Measurements from ENCODE around the gene CES3.
A peak's percentile ranks its signal among the peaks of the same experiment; 100 is the strongest.
"Not testable (repeated sequence)": the region's sequence is repeated elsewhere in the genome, so short reads cannot be mapped to it uniquely, and the experiment has no call there.

Gene CES3

DNA sequence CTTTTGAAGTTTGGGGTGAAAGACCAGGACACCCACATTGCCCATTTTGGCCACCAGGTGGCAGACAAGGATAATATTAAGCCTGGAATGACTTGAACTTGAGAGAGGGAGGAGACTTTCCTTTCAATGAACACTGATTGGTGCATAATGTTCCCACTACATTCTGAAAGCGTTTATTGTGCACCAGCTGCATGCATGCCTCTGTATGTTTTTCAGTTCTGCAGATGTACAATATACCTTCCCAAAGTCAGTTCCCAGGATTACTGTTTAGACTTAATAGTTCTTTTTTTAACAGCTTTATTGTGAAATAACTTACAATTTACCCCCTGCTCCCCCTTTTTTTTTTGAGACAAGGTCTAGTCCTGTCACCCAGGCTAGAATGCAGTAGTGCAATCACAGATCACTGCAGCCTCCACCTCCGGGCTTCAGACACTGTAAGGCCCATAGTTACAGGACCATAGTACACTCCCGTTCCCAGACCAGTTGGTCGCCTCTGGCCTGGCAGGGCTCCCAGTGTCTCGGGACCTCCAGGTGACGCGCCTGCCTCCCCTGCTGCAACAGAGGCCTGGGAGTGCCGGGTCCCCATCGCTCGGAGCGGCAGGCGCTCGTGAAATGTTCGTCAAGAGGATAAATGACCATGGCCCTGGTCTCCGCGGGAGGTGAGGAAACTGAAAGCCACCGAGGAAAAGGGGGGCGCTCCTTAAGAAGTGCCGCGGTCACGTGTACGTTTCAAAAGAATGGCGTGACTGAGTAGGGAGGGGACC, 13.6 kb upstream of the CES3 start:
- DNase-seq = peak; percentile 92

DNA sequence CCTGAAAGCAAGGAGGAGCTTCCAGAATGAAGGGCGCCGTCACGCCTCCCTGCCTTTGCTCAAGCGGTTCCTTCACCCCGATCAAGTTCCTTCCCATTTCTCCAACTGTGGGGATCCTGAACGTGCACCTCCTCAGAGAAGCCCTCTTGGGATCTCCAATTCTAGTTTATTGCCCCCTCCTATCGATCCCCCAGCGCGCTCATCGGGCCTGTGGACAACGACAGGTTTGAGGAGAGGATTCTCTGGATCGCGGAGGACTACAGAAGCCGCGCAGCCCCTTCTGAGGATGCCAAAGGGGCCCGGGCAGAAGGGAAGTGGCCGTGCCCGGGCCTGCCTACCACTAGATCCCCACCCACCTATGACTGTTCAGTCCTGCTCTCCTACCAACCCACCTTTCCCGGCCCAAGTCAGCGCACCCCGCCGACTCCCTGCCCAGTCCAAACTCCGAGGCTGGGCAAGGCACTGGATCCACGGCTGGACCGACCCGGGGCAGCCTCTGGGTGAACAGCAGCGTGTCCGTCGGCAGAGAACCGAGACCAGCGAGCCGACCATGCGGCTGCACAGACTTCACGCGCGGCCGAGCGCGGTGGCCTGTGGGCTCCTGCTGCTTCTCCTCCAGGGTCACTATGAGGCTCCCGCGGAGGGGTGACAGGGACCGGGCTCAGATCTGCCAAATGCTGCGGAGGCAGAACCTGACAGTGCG, 12.8 kb upstream of the CES3 start:
- no peak for DNase-seq

DNA sequence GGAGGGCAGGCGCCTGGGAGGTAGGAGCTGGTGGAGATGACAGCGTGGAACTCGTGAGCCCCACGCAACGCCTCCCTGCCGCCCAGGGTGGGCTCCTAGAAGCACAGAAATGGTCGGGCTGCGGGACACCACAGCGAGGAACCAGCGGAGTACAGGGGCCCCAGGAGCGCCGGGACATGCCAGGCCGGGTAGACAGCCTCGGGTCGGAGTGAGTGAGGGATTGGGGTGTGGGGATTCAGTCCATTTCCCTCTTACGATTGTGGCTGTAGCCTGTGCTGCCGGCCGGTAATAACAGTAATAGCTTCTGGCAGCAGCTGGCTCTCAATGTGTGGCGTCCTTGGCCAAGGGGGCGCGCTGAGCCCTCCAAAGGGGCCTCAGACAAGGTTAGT, 12.2 kb upstream of the CES3 start:
- DNase-seq = no peak

DNA sequence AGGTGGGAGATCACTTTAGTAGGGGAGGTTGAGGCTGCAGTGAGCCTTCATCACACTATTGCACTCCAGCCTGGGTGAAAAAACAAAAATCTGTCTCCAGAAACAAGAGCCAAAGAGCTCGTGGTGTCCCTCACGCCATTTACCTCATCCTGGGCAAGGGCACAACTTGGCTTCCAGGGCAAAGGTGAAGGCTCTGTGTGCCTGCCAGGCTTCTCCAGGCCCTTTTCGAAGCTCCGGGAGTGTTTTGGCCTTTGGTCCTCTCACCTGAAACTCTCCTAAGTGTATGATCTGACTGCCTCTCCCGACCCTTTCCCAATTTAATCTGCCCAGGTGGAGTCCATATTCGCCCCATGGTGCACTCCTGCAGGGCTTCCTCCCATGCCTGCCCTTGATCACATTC, 11.6 kb upstream of the CES3 start:
- DNase-seq = no peak

DNA sequence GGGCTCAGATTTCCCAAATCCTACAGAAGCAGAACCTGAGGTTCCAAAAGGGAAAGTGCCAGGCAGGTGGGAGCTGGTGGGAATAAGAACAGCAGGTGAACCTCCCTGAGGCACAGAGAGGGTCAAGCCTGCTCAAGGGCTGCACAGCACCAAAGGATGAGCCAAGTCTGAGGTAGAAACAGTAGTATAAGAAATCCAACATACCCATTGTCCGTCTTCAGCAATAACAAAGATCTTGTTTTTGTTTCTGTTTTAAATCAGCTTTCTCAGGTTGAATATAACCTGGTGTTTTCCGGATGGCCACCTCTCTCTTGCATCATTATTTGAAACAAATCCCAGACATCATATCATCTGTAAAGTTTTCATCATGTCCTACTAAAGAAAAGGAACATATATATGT, 10.6 kb upstream of the CES3 start:
- no peak for DNase-seq

DNA sequence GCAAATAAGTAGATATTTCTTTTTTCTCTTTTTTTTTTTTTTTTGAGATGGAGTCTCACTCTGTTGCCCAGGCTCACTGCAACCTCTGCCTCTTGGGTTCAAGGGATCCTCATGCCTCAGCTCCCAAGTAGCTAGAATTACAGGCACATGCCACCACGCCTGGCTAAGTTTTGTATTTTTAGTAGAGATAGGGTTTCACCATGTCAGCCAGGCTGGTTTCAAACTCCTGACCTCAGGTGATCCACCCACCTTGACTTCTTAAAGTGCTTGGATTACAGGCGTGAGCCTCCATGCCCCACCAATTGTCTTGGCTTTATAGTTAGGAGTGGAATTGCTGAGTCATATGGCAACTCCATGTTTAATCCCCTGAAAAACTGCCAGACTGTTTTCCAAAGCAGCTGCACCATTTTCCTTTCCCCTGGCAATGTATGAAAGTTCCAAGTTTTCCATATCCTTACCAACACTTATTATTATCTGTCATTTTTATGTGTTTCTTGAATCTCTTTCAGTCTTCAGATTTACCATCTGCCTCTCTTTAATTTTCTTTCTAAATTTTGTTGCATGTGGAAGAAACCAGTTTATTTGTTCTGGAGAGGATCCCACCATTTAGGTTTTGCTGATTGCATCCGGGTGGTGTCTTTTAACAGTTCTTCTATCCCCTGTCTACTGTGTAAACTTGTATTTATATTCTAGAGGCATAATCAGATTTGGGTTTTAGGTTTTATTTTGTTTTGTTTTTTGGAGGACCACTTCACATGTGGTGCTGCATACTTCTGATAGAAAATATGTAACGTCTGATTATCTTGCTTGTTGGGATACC, 9.9 kb upstream of the CES3 start:
- DNase-seq = no peak

DNA sequence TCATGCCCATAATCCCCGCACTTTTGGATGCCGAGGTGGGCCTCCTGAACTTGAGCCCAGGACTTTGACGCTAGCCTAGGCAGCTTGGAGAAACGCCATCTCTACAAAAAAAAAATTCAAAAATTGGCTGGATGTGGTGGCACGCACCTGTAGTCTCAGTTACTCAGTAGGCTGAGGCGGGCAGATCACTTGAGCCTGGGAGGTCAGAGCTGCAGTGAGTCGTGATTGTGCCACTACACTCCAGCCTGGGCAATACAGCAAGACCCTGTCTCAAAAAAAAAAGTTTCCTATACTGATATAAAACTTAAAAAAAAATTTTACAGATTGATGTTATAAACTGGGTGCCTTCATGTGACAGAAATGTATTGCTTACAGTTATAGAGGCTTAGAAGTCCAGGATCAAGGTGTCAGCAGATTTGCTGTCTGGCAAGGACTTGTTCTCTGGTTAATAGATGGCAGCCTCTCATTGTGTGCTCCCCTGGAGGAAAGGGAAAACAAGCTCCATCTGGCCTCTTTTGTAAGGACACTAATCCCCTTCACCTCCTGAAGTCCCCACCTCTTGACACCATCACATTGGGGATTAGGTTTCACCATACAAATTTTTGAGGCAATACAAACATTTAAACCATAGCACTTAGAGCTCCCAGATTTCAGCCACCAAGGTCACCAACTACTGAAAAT, 8.5 kb upstream of the CES3 start:
- no peak for DNase-seq

DNA sequence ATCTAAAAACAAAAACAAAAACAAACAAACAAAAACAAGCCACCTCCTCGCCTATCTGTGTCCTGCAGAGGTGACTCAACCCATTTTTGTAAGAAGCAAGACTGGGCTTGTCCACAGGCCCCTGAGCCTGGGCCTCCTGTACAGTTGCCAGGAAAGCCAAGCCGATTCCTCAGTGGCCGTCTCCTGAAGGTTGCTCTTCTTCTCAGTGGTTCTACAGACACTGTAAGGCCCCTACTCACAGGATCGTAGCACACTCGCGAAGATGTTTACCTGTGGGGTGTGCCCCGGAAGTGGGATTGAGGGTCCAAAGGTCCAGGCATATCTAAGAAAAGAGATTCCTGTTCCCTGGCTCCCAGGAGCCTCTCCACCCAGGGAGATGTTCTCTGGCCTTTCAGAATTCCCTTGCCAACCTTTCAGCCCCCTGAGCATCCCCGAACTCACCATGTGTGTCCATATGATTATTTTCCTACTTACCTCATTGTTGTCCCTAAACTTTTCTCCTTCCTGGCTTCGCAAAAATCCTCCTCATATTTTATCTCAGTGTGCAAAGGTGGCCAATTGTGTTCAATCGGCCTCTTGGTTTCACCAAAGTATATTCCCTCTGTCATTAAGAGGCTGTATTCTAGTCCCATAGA, 7.5 kb upstream of the CES3 start:
- no peak for DNase-seq

DNA sequence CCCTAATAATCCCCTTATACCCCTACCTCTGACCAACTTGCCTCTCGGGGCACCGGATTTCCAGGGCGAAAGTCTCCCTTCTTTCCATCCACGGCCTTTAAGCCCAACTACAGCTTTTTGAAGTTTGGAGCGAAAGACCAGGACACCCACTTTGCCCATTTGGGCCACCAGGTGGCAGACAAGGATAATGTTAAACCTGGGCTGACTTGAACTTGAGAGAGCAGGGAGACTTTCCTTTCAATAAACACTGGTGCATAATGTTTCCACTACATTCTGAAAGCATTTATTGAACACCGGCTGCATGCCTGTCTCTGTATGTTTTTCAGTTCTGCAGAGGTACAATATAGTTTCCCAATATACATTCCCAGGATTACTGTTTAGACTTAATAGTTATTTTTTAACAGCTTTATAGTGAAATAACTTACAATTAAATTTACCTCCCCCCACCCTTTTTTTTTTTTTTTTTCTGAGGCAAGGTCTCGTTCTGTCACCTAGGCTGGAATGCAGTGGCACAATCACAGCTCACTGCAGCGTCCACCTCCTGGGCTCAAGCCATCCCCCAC, 6.9 kb upstream of the CES3 start:
- DNase-seq = peak; percentile 86

DNA sequence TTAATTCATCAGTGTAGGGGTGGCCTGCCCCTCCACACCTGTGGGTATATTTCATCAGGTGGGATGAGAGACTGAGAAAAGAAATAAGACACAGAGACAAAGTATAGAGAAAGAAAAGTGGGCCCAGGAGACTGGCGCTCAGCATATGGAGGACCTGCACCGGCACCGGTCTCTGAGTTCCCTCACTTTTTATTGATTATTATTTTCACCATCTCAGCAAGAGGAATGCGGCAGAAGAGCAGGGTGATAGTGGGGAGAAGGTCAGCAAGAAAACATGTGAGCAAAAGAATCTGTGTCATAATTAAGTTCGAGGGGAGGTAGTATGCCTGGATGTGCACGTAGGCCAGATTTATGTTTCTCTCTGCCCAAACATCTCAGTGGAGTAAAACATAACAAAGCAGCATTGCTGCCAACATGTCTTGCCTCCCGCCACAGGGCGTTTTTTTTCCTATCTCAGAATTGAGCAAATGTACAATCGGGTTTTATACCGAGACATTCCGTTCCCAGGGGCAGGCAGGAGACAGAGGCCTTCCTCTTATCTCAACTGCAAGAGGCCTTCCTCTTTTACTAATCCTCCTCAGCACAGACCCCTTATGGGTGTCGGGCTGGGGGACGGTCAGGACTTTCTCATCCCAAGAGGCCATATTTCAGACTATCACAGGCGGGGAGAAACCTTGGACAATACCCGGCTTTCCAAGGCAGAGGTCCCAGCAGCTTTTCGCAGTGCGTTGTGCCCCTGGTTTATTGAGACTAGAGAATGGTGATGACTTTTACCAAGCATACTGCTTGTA, 5.5 kb upstream of the CES3 start:
- DNase-seq = not testable (repeated sequence)

DNA sequence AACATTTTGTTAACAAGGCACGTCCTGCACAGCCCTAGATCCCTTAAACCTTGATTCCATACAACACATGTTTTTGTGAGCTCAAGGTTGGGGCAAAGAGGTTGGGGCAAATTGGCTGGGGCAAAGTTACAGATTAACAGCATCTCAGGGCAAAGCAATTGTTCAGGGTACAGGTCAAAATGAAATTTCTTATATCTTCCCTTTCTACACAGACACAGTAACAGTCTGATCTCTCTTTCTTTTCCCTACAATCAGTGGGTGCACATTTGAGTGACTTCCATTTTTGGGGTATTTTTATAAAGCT, 5.0 kb upstream of the CES3 start:
- DNase-seq = not testable (repeated sequence)

DNA sequence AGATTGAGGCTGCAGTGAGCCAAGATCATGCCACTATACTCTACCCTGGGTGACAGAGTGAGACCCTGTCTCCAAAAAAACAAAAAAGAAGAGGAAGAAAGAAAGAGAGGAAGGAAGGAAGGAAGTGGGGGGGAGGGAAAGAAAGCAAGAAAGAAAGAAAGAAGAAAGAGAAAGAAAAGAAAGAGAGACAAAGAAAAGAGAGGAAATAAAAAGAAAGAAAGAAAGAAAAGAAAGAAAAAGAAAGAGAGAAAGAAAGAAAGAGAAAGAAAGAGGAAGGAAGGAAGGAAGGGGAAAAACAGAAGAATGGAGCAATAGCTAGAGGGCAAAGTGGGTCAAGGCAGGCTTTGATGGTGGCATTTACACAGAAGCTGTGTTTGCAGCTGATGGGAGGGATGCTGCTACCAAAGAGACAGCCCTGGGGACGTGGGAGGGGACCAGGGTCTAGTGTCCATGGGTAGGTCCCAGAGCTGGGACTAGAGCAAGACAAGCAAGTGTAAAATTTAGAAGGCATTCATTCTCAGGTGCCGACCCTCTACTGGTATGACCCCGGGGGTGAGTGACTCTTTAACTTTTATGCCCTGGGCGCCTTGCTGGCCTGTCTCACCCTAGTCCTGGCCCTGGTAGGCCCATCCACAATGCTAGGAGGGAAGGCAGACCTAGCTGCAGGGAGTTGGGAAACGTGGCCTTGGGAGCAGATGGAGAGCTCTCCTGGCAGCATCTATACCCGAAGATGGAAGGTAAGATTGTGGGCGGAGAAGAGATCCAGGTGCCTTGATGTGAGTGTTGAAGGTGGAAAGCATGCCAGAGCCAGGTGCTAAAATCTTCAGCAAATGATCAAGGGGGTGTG, 2.0 kb upstream of the CES3 start:
- no peak for DNase-seq

DNA sequence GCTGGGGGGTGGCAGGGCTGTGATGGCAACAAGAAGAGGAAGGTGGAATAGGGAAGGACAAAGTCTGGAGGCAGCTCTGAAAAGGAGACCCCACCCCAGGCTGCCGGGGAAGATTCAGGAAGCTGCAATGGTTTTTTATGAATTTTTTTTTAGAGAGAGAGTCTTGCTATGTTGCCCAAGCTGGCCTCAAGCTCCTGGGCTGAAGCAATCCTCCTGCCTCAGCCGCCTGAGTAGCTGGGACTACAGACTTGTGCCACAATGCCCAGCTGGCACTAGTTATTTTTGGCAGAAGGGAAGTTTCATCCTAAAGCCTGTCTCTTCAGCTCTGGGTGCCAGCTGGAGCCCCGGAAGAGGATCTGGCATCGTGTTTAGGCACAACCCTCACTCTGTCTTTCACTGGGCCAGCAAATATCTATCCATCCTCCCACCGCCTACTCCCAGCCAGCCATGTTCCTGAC, 1.3 kb upstream of the CES3 start:
- DNase-seq = no peak

DNA sequence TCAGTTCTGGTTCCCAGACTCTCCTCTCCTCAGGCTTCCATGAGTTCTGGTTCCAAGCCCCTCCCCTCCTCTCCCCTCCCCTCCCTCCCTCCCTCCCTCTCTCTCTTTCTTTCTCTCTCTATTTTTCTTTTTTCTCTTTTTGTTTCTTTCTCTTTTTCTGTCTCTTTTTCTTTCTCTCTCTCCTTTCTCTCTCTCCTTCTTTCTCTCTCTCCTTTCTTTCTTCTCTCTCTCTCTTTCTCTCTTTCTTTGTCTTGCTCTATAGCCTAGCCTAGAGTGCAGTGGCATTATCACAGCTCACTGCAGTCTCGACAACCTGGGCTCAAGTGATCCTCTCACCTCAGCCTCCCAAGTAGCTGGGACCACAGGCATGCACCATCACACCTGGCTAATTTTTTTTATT, 796 bp upstream of the CES3 start:
- no peak for DNase-seq

DNA sequence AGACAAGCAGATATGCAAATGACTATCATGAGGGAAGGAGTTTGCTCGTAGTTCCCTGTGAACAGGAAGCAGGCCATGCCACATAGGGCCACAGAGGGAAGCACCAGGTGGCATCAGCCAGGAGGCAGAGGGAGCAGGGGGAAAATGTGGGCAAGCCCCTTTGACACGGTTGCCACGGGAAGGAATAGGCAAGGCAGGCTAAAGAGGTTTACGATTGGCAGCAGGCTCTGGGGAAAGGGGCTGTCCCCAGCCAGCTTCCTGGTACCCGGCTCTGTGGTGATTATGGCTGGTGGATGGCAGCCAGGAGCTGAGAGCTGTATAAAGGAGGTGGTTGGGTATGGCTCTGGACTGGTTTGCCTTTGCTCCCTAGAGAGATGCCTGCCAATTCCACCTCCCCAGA, 848 bp downstream of the CES3 start:
- DNase-seq = no peak

DNA sequence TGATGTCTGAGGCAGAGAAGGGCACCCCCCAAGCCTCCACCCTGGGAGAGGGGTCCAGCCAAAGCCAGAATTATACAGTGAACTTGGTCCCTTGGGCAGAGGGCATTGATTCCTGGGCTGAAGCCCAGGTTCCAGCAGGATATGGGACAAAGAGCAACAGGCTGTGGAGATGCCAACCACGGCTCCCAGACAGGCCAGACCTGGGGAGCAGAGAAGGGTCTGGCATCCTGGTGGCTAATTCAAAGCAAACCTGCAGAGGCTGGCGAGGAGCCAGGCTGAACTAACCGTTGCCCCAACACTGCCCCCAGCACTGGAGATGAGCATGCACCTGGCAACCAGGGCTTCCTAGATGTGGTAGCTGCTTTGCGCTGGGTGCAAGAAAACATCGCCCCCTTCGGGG, 3.0 kb downstream of the CES3 start:
- DNase-seq = no peak

DNA sequence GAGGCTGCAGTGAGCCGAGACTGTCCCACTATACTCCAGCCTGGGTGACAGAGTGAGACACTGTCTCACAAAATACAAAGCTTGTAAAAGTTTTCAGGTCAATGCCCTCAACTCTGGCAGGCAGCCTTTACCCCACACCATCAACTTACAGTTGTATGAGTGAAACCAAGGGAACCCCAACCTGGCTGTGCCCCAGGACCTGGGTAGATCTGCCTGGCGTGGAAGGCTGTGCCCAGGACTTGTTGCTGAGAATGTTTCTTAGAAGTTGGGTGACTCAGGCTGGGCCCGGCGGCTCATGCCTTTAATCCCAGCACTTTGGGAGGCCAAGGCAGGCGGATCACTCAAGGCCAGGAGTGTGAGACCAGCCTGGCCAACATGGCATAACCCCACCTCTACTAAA, 7.8 kb downstream of the CES3 start:
- no peak for DNase-seq

DNA sequence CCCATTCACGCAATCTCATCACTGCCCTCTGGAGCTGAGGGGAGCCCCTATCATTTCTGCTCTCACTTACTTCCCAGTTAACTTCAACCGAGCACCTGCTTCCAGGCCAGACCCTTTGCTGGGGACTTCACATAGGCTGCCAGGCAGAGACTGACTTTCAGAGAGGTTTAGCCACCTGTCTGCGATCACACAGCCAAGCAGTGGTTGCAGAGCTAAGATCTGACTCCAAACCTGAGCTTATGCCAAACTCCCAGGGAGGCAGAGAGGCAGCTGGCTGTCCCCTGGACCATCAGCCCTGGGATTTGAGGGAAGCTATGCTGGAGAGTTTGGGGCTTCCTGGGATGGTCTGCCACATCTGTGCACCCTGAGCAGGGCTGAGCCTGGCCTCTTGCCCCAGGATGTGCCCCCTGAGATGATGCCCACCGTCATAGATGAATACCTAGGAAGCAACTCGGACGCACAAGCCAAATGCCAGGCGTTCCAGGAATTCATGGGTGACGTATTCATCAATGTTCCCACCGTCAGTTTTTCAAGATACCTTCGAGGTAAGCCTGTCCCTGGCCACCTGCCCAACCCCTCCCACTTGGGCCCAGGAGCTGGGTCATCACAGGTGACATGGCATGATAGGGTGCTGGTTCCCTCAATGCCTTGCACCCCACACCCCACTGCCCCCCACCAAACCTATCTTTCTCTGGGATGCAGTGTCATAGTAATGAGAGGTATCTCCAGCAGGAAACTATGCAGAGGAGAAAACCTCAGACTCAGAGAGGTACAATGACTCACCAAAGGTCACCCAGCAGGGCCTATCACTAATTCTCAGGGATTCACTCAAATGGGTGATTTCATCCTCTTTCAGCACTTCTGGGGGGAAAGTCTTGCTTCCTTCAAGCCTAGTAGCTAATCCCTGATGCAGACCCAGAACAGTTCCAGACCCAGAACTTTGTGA, 10.0 kb downstream of the CES3 start:
- DNase-seq = no peak

DNA sequence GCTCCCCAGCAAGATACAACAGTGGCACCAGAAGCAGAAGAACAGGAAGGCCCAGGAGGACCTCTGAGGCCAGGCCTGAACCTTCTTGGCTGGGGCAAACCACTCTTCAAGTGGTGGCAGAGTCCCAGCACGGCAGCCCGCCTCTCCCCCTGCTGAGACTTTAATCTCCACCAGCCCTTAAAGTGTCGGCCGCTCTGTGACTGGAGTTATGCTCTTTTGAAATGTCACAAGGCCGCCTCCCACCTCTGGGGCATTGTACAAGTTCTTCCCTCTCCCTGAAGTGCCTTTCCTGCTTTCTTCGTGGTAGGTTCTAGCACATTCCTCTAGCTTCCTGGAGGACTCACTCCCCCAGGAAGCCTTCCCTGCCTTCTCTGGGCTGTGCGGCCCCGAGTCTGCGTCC, 11.9 kb downstream of the CES3 start:
- no peak for DNase-seq

DNA sequence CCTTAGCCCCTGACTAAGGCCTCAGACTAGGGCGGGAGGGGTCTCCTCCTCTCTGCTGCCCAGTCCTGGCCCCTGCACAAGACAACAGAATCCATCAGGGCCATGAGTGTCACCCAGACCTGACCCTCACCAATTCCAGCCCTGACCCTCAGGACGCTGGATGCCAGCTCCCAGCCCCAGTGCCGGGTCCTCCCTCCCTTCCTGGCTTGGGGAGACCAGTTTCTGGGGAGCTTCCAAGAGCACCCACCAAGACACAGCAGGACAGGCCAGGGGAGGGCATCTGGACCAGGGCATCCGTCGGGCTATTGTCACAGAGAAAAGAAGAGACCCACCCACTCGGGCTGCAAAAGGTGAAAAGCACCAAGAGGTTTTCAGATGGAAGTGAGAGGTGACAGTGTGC, 12.7 kb downstream of the CES3 start:
- DNase-seq = no peak
